Stimulated activated CD4-positive, alpha-beta T cell treated with anti-CD3 and anti-CD28 coated beads, Interleukin-4, amount 100 ng/mL, for 1 hour (primary cell): ENCODE results near the gene SIRT2.
"Not testable (repeated sequence)": the region's sequence is repeated elsewhere in the genome, so short reads cannot be mapped to it uniquely, and the experiment has no call there.

Experiments
- DNase-seq: peaks from one replicate; pipeline ENCODE4 v3.0.0-alpha.2; 2020

The SIRT2 gene

GRCh38 chr19:38842439-38843174 lies 56.8 kb downstream of the SIRT2 start:
- DNase-seq, result peak; percentile 43

GRCh38 chr19:38841787-38842438 lies 57.5 kb downstream of the SIRT2 start:
- no peak for DNase-seq

GRCh38 chr19:38841180-38841766 lies 58.1 kb downstream of the SIRT2 start:
- no peak for DNase-seq

- no peak for DNase-seq
Measured at GRCh38 chr19:38840583-38840968, 58.8 kb downstream of the SIRT2 start.

GRCh38 chr19:38839816-38840582 lies 59.4 kb downstream of the SIRT2 start:
- DNase-seq, result peak; percentile 34

GRCh38 chr19:38838986-38839761 lies 60.2 kb downstream of the SIRT2 start:
- no peak for DNase-seq

- DNase-seq, result peak; percentile 59
Measured at GRCh38 chr19:38838208-38838985, 61.0 kb downstream of the SIRT2 start.

GRCh38 chr19:38837656-38838121 lies 61.7 kb downstream of the SIRT2 start:
- DNase-seq, result no peak

- no peak for DNase-seq
Measured at GRCh38 chr19:38836983-38837626, 62.3 kb downstream of the SIRT2 start.

GRCh38 chr19:38836159-38836982 lies 63.0 kb downstream of the SIRT2 start:
- no peak for DNase-seq

GRCh38 chr19:38834590-38834989 lies 64.8 kb downstream of the SIRT2 start:
- no peak for DNase-seq

GRCh38 chr19:38834104-38834490 lies 65.3 kb downstream of the SIRT2 start:
- no peak for DNase-seq

GRCh38 chr19:38833092-38833425 lies 66.4 kb downstream of the SIRT2 start:
- DNase-seq, result no peak

GRCh38 chr19:38831142-38831605 lies 68.2 kb downstream of the SIRT2 start:
- DNase-seq, result peak; percentile 20

- DNase-seq, result no peak
Measured at GRCh38 chr19:38830039-38830733, 69.2 kb downstream of the SIRT2 start.

- not testable (repeated sequence) for DNase-seq
Measured at GRCh38 chr19:38829203-38829602, 70.2 kb downstream of the SIRT2 start.
